ENCODE measurements around the gene MRPL41.

DNA sequence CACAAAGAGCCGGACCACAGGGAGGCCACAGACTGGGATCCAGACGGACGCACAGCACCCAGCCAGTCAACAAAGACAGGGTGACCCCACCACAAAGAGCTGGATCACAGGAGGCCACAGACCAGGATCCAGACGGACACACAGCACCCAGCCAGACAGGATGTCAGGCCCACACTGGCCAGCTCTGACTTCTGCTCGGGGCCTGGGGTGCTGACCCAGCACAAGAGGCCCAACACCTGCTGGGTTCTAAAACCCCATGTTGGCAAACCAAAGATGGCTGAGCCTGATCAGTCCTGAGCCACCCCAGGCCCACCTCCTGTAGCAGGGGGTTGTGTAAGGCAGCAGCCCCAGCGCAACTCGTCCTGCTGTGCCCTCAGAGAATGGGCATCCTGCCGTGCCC lies 32.3 kb downstream of the MRPL41 start:
- TF ChIP-seq, protein P1, sequence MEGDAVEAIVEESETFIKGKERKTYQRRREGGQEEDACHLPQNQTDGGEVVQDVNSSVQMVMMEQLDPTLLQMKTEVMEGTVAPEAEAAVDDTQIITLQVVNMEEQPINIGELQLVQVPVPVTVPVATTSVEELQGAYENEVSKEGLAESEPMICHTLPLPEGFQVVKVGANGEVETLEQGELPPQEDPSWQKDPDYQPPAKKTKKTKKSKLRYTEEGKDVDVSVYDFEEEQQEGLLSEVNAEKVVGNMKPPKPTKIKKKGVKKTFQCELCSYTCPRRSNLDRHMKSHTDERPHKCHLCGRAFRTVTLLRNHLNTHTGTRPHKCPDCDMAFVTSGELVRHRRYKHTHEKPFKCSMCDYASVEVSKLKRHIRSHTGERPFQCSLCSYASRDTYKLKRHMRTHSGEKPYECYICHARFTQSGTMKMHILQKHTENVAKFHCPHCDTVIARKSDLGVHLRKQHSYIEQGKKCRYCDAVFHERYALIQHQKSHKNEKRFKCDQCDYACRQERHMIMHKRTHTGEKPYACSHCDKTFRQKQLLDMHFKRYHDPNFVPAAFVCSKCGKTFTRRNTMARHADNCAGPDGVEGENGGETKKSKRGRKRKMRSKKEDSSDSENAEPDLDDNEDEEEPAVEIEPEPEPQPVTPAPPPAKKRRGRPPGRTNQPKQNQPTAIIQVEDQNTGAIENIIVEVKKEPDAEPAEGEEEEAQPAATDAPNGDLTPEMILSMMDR (IDR thresholded peaks at IDR 0.05): no peak
- TF ChIP-seq POLR2A (IDR thresholded peaks at IDR 0.05): no peak

Data from tibial nerve (tissue), 3 donors.